H9 (cell line): Measurements from ENCODE around the gene PCSK6. TPM values are rescaled to one million over a fixed set of nuclear protein-coding genes. Genes with fewer than 3 reads are reported as not detected.

Experiments used
- DNase-seq: peaks from one replicate; pipeline ENCODE4 v3.0.0-alpha.2; 2017
- H2AFZ ChIP-seq: one replicate; pipeline ENCODE4 v1.6.1; 2013; ENCODE audit warnings: mild to moderate bottlenecking, low read length, control low read depth, moderate library complexity
- H2AK5ac ChIP-seq: 2 replicates; pipeline ENCODE4 v1.6.1; 2013; ENCODE audit warnings: low read length, control low read depth, mixed read lengths; ENCODE audit not compliant: insufficient read length
- H2BK120ac ChIP-seq: one replicate; pipeline ENCODE4 v1.6.1; 2013; ENCODE audit warnings: low read depth, mild to moderate bottlenecking, low read length, control low read depth, inconsistent platforms; ENCODE audit not compliant: poor library complexity, severe bottlenecking
- H2BK12ac ChIP-seq: 2 replicates; pipeline ENCODE4 v1.6.1; 2013; ENCODE audit warnings: low read length, control low read depth, mixed read lengths, low read depth; ENCODE audit not compliant: insufficient read length
- H2BK15ac ChIP-seq: 2 replicates; pipeline ENCODE4 v1.6.1; 2013; ENCODE audit warnings: low read depth, low read length, control low read depth
- H2BK20ac ChIP-seq: one replicate; pipeline ENCODE4 v1.6.1; 2013; ENCODE audit warnings: low read depth, mild to moderate bottlenecking, low read length, control low read depth, inconsistent platforms; ENCODE audit not compliant: poor library complexity, severe bottlenecking
- H2BK5ac ChIP-seq: 2 replicates; pipeline ENCODE4 v1.6.1; 2013; ENCODE audit warnings: low read length, control low read depth, mixed read lengths; ENCODE audit not compliant: insufficient read length
- H3K14ac ChIP-seq: 2 replicates; pipeline ENCODE4 v1.6.1; 2013; ENCODE audit warnings: low read length, control low read depth; ENCODE audit not compliant: insufficient read depth
- H3K18ac ChIP-seq: 2 replicates; pipeline ENCODE4 v1.6.1; 2013; ENCODE audit warnings: low read depth, mild to moderate bottlenecking, mixed read lengths, low read length, control low read depth; ENCODE audit not compliant: insufficient read length
- H3K23ac ChIP-seq: 2 replicates; pipeline ENCODE4 v1.6.1; 2013; ENCODE audit warnings: low read length, control low read depth, mixed read lengths, low read depth; ENCODE audit not compliant: insufficient read length
- H3K23me2 ChIP-seq: 2 replicates; pipeline ENCODE4 v1.6.1; 2013; ENCODE audit warnings: low read depth, mild to moderate bottlenecking, mixed read lengths, low read length, control low read depth; ENCODE audit not compliant: insufficient read length, poor library complexity, severe bottlenecking
- H3K27ac ChIP-seq: 2 replicates; pipeline ENCODE4 v1.5.1; 2013; ENCODE audit warnings: low read length, control low read depth, mixed read lengths, low read depth; ENCODE audit not compliant: insufficient read length
- H3K27me3 ChIP-seq: 2 replicates; pipeline ENCODE4 v1.6.1; 2013; ENCODE audit warnings: low read length, control low read depth, inconsistent platforms; ENCODE audit not compliant: insufficient read depth
- H3K4ac ChIP-seq: 2 replicates; pipeline ENCODE4 v1.6.1; 2013; ENCODE audit warnings: low read depth, mild to moderate bottlenecking, control low read depth, inconsistent platforms, low read length, moderate library complexity
- H3K4me1 ChIP-seq: 2 replicates; pipeline ENCODE4 v1.6.1; 2013; ENCODE audit warnings: low read length, control low read depth, inconsistent platforms; ENCODE audit not compliant: insufficient read depth
- H3K4me2 ChIP-seq: 2 replicates; pipeline ENCODE4 v1.6.1; 2013; ENCODE audit warnings: low read length, control low read depth, mixed read lengths; ENCODE audit not compliant: insufficient read length, insufficient read depth
- H3K56ac ChIP-seq: 2 replicates; pipeline ENCODE4 v1.6.1; 2013; ENCODE audit warnings: low read depth, mild to moderate bottlenecking, mixed read lengths, low read length, control low read depth; ENCODE audit not compliant: insufficient read length
- H3K79me1 ChIP-seq: 2 replicates; pipeline ENCODE4 v1.6.1; 2013; ENCODE audit warnings: low read depth, mild to moderate bottlenecking, moderate library complexity, low read length, control low read depth, inconsistent platforms; ENCODE audit not compliant: insufficient read depth, poor library complexity, severe bottlenecking
- H3K79me2 ChIP-seq: 2 replicates; pipeline ENCODE4 v1.6.1; 2013; ENCODE audit warnings: low read length, control low read depth, inconsistent platforms; ENCODE audit not compliant: insufficient read depth
- H3K9ac ChIP-seq: 2 replicates; pipeline ENCODE4 v1.6.1; 2013; ENCODE audit warnings: low read length, control low read depth, mixed read lengths; ENCODE audit not compliant: insufficient read length; ENCODE audit errors: extremely low read depth
- H3K9me3 ChIP-seq: one replicate; pipeline ENCODE4 v1.6.1; 2013; ENCODE audit warnings: low read depth, low read length, inconsistent platforms; ENCODE audit not compliant: control insufficient read depth
- H3T11ph ChIP-seq: one replicate; pipeline ENCODE4 v1.6.1; 2013; ENCODE audit warnings: mild to moderate bottlenecking, low read length, control low read depth, inconsistent platforms
- H4K20me1 ChIP-seq: one replicate; pipeline ENCODE4 v1.6.1; 2013; ENCODE audit not compliant: control insufficient read depth, insufficient read length, insufficient read depth
- H4K5ac ChIP-seq: 2 replicates; pipeline ENCODE4 v1.6.1; 2013; ENCODE audit warnings: low read depth, mild to moderate bottlenecking, mixed read lengths, low read length, control low read depth; ENCODE audit not compliant: insufficient read length
- H4K8ac ChIP-seq: replicated peaks from 2 replicates; pipeline ENCODE4 v1.6.1; 2013; ENCODE audit warnings: low read length, control low read depth, mixed read lengths, low read depth; ENCODE audit not compliant: insufficient read length
- H4K91ac ChIP-seq: 2 replicates; pipeline ENCODE4 v1.6.1; 2013; ENCODE audit warnings: low read depth, mild to moderate bottlenecking, moderate library complexity, mixed read lengths, low read length, control low read depth; ENCODE audit not compliant: insufficient read length
- H3K27ac Mint-ChIP-seq, 3 experiments: 2 replicates in 2 of 3; 3 replicates in 1 of 3; pipeline ENCODE4 v1.8.0; 2020 to 2021; ENCODE audit warnings: mixed read lengths in 3 of 3, mild to moderate bottlenecking in 1 of 3, moderate library complexity in 1 of 3
- H3K27me3 Mint-ChIP-seq: 2 replicates; pipeline ENCODE4 v1.8.0; 2021; ENCODE audit warnings: low read depth, mild to moderate bottlenecking, moderate library complexity, mixed read lengths
- H3K36me3 Mint-ChIP-seq, 3 experiments: 2 replicates in 2 of 3; 3 replicates in 1 of 3; pipeline ENCODE4 v1.8.0; 2020 to 2021; ENCODE audit warnings: low read depth in 3 of 3, mixed read lengths in 3 of 3; ENCODE audit not compliant: insufficient read depth in 1 of 3
- H3K4me1 Mint-ChIP-seq, 2 experiments: 2 replicates each; pipeline ENCODE4 v1.8.0; 2020; ENCODE audit warnings: mixed read lengths in 2 of 2
- H3K4me3 Mint-ChIP-seq, 2 experiments: 2 replicates in 1 of 2; 3 replicates in 1 of 2; pipeline ENCODE4 v1.8.0; 2020 to 2021; ENCODE audit warnings: mild to moderate bottlenecking in 2 of 2, mixed read lengths in 2 of 2, moderate library complexity in 1 of 2
- H3K9me3 Mint-ChIP-seq, 2 experiments: 2 replicates in 1 of 2; 3 replicates in 1 of 2; pipeline ENCODE4 v1.8.0; 2020; ENCODE audit warnings: mild to moderate bottlenecking in 2 of 2, mixed read lengths in 2 of 2, moderate library complexity in 1 of 2
- CTCF ChIP-seq: fragments of 200-600 bp; sonication (generic); conservative IDR thresholded peaks from 3 replicates; pipeline ENCODE4 v1.8.0; 2021; ENCODE audit warnings: antibody characterized with exemption, mild to moderate bottlenecking
- WGBS: extraction: QIAGEN DNeasy Blood & Tissue Kit; methylation state at CpG from one replicate; pipeline ENCODE4 v1.1.7; 2013; ENCODE audit warnings: missing lambda C conversion rate, low lambda C conversion rate, mixed read lengths; ENCODE audit not compliant: insufficient read length; ENCODE audit errors: extremely low coverage; 5-methylcytosine and 5-hydroxymethylcytosine counted together
- total RNA-seq: library from RNA; stranded (reverse); gene quantifications from 2 replicates; pipeline ENCODE4 v1.2.1, GENCODE V29; 2021

The PCSK6 gene
- total RNA-seq, 1 experiment from 2014 or later = 4.0 TPM

- H2BK15ac ChIP-seq = no peak overlapping the region
- no peaks in the 10 kb centered on the region for H3K79me2 ChIP-seq
- H2BK20ac ChIP-seq = no peak overlapping the region
- H4K8ac ChIP-seq = no peak overlapping the region
- no peak overlapping the region for H2AFZ ChIP-seq
- no peaks in the 10 kb centered on the region for H3K27me3 ChIP-seq
- no peaks in the 10 kb centered on the region for H4K20me1 ChIP-seq
- no peak overlapping the region for H3K4ac ChIP-seq
- Mint-ChIP-seq H3K36me3 (peaks cover 0 to 9% (median 0%) of the 10 kb centered on the region in 3 experiments; a peak in 3 of 7 replicates), H3K4me1 (no peaks in the 10 kb centered on the region), H3K27ac (no peak overlapping the region; a peak in 1 of 7 replicates), H3K27me3 (peaks cover 2% of the 10 kb centered on the region), H3K9me3 (peaks cover 9 to 10% of the 10 kb centered on the region in 2 experiments; a peak in 4 of 5 replicates), H3K4me3 (no peak overlapping the region)
- DNase-seq = no peak
- no peak overlapping the region for H2BK5ac ChIP-seq
- no peak overlapping the region for H3T11ph ChIP-seq
- no peak overlapping the region for H3K14ac ChIP-seq
- TF ChIP-seq CTCF = no peak
- H4K5ac ChIP-seq = no peak overlapping the region
- no peak overlapping the region for H2AK5ac ChIP-seq
- no peak overlapping the region for H3K9ac ChIP-seq
- H3K4me2 ChIP-seq = no peak overlapping the region
- no peaks in the 10 kb centered on the region for H3K79me1 ChIP-seq
- WGBS = no CpG with 5 or more reads among the region's 5 CpGs
- H3K18ac ChIP-seq = no peak overlapping the region
- no peak overlapping the region for H3K23ac ChIP-seq
- H3K23me2 ChIP-seq = no peaks in the 10 kb centered on the region
- H4K91ac ChIP-seq = no peak overlapping the region
- H2BK12ac ChIP-seq = no peak overlapping the region
- no peaks in the 10 kb centered on the region for H3K4me1 ChIP-seq
- H3K56ac ChIP-seq = no peak overlapping the region
- H3K9me3 ChIP-seq = no peaks in the 10 kb centered on the region
- H3K27ac ChIP-seq = no peak overlapping the region
- no peak overlapping the region for H2BK120ac ChIP-seq
Measured at GRCh38 chr15:101354891-101355623, 134.4 kb downstream of the PCSK6 start.
